Stimulated activated CD8-positive, alpha-beta memory T cell treated with anti-CD3 and anti-CD28 coated beads, Interleukin-15, amount 100 ng/mL, for 48 hours (primary cell): ENCODE data around the gene NHSL1.

Experiments used
- DNase-seq, 2 donors: peaks; one replicate each; pipeline ENCODE4 v3.0.0-alpha.2; 2020; ENCODE audit warnings: low read depth in 2 of 2

NHSL1 gene

DNA sequence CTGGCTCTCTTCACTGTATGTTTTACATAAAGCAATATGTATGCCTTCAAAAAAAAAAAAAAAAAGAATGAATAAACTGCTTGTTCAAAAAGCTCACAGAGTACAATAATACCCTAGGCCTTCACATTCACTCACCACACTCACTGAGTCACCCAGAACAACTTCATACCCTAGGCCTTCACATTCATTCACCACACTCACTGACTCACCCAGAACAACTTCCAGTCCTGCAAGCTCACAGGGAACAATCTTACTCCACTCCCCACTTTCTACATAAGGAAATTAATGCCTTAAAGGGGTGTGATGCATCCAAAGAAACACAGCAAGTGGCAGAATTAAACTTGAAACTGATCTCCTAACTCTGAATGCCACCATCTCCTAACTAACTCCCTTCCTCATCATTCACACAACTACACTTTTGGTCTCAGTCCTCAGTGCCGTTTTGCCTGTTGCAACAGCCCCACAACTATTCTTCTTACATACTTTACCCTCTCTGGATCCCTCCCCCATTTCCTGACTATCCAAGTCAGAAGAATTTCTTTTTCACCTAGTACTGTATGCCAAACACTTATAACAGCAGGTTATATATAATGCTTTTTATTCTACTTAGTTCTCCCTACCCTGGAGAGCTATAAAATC lies 34.2 kb downstream of the NHSL1 start:
- no peak for DNase-seq

DNA sequence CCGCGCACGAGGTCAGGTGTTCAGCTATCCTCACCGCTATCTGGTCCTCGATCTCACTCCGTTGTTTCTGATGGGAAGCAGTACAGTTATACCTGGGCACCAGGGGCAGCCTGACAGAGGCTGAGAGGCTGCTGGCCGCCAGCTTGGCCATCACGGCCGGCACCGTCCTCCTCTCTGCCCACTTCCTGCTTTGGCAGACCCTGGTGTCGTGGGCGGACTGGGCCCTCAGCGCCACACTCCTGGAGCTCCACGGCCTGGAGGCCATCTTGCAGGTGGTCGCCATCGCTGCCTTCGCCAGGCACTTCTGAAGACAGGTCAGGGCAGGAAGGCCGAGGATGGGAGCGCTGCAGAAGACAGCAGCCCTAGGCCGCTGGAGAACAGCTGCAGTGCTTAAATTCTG lies 35.2 kb downstream of the NHSL1 start:
- DNase-seq: no peak

DNA sequence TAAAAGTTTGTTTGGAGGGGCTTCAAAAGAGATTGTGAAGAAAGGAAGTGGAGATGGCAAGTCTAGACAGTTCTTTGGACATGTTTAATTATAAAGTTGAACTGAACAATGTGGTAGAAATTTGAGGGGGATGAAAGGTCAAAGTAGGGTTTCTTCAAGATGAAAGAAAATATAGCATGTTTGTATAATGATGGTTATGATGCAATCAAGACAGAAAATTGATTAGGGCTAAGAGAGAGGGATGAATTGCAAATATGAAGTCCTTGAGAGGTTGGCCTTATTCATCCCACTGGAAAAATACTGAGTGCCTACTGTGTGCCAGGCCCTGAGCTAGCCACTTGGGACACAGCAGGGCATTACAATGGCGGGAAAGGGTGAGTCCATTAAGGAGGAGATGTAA lies 37.6 kb downstream of the NHSL1 start:
- DNase-seq: no peak

DNA sequence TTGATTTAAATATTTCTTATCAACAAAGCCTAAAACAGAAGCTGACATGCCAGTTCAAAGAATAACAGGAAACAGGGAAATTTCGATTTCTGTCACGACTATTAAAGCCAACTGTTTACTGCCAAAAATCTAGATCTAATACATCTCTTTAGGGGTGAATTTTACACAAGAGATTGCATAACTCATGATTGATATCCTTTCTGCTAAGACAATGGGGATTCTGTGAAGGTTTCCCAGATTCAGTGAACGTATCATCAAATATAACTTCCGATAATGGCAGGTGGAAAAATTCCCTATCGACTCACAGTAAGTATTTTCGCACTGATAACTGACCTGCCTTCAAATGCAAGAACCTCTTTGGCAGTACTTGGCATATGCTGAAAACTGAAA lies 42.9 kb downstream of the NHSL1 start:
- no peak for DNase-seq

DNA sequence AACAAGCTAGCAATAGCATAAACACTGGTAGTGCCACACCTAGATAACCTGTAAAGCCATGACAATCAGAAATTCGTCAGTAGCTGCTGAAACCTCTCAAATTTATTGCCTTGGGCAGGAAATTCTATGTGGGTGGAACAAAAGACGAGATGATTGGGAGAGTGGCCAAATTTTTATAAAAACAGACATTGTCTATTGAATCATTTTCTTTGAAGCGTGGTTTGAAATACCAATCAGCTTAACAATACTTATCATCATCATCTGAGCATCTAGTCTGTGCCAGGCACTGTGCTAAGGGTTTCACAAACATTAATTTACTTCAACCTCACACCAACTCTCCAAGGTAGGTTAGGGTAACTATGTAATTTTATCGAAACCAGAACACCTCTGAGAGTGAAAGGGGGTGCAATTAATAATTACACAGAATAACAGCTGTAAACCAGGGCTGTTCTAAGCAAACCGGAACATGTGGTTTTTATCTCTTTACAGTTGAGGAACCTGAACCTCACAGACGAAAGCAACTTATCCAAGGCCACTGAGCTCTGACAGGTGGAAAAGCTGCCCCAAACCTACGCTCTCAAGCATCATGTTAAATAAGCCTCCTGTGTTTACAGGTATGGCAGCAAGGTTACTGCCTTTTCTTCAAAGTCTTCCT lies 43.4 kb downstream of the NHSL1 start:
- DNase-seq: no peak

DNA sequence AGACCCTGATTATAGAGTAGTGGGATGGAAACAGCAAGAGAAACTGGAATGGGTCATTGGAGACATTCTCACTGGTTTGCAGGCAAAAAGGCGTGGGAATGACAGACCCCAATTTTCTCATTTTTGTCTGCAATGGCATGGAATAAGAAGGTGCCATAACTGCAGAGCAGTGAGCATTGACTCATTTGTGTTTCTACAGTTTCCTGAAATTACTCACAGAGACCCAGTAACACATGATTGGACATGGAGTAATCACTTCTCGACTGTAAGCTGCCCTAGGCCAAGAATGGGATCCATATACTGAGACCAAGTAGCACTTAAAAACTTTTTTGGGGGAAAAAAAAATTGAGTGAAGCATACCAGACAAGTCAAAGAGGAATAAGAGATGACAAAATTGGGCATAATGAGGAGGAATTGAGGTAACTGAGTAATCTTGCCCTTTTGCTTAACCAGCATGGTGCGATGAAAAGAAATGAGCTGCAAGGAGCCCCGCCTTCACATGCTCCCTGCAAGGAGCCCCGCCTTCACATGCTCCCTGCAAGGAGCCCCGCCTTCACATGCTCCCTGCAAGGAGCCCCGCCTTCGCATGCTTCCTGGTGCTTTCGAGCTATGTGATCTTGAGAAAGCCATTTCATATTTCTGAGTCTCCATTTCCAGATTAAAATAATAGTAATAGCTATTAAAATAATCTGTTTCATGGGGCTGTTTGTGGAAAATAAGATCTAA lies 44.1 kb downstream of the NHSL1 start:
- DNase-seq: peak; percentile 4 to 31

DNA sequence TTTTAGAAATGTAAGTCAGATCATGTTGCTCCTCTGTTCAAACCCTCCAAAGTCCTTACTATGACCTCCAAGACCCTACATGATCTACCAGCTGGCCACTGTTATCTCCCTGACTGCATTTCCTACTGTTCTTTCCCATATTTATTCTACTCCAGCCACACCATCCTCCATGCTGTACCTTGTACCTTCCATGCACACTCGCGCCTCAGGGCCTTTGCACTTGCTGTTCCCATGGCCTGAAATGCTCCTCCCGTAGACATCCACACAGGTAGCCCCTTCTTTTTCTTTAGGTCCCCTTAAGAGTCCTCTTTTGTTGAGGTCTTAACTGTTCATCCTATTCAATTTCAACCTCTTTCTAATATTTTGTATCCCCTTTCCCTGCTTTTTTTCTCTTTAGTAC lies 48.3 kb downstream of the NHSL1 start:
- DNase-seq: no peak

DNA sequence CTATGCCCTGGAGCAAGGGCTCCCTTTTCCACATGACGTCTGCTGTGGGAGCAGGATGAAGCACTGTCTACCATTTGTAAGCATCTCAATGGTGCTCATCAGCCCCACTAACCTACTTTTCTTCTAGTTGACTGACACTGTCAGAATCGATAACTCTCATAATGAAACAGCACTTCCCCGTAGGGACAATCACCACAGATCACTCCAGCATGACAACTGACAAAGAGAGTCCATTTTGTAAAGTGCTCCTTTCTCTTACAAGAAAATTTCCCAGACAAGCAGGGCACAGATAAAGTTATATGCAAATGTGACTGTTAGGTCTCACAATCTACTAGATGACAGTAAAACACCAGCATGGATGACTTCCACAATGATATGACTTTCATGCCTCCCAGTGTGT lies 48.8 kb downstream of the NHSL1 start:
- DNase-seq: no peak

DNA sequence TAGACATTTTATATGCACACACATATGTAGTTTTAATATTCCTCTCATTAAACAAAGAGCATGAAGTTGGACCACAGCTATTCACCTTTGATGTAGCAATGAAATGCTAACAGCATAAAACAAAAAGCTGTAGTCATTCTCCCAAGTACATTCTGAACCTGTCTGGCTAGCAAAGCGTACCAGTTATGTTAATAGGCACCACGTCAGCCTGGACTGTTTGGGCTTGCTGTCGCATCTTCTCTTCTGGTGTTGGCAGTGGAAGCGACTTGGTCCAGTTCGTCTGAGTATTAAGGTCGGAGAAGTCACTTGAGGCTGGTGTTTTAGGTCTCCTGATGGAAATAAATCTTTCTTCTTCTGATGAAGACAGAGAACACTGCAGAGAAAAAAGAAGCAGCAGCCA lies 52.5 kb downstream of the NHSL1 start:
- no peak for DNase-seq

DNA sequence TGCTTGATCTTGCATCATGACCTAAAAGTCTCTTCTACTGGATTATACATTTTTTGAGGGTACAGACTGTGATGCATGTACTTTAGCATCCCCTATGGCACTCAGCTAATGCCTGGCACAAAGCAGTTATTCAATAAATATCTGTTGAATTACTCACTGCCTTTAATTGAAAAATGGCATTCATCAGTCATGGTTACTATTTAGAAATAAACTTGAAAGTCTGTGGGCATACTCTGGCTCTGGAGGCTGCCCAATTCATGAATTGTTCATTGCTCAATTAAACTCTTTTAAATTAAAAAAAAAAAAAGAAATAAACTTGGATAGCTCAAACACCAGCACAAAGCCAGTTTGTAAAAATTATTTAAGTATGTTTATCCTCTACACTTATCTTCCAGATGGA lies 55.3 kb downstream of the NHSL1 start:
- no peak for DNase-seq

DNA sequence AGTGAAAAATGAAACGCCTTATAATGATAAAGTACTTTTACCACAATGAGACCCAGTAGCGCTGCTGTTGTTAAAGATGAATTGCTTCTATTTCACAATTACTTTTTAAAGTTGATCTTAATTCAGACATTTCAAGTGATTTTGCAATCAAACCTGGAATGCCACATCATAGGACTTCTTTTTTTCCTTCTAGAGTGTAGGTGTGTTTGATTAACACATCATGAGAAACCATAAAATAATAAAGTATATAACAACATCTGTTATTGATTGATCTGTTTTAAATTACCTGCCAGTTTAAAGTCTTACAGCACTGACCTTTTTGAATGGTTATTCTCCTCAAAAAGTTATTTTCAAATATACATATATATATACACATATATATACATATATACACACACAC lies 56.6 kb downstream of the NHSL1 start:
- no peak for DNase-seq

DNA sequence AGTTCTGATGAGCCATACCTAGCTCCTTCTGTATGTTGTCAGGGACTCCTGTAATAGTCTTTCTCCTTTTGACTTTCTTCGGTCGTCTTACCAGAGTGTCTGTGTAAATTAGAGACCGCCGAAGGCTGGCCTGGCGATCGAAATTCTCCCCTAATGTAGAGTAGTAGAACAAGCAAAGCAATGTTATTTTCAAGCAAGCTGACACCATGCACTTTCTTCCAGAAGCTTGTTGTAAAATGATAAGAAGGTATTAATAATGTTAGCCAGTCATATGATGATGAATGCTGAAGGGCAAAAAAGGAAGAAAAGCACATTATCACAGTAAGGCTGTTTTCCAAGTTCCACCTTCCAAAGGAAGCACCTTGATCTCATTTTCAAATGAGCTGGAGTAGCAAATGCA lies 57.3 kb downstream of the NHSL1 start:
- DNase-seq: no peak

DNA sequence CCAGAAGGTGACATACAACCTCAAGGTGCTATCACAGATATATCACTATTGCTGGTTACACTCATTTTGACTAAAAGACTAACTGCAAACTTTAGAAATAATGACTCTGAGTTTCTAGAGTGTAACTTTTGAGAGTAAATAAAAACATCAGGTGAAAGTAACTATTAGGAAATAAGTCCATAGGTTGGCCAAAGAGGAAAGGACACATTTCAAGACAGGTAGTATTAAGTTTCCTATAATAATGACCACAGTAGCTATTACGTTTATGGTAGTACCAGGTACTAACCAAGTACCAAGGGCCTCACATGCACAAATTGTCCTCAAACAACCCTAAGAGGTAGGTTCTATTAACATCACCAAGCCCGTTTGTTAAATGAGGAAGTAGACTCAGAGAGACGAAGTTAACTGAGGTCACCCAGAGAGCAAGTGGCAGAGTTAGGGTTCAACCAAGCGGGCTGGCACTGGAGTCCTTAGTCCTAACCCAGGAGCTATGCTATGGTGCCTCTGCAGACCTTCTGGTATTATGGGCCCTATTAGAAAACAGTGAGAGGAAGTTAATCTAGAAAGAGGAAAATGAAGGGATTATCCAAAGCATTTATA lies 58.4 kb downstream of the NHSL1 start:
- no peak for DNase-seq

DNA sequence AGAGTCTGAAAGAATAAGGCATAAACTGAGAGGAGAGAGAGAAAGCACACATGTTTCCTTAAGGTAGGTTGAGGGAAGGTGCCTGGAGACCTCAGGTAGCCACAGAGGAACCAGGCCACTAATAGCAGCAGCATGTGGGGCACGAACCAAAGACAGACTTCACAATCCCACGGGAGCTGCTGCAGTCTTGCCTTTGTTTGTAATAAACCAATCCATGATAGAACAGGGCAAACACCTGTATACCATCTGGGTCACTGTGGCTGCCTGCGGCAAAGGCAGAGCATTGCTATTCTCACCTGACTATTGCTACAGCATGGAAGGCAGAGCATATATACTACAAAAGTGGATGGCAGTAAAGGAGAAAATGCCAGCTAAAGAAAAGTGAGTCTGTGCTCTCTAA lies 59.0 kb downstream of the NHSL1 start:
- no peak for DNase-seq

DNA sequence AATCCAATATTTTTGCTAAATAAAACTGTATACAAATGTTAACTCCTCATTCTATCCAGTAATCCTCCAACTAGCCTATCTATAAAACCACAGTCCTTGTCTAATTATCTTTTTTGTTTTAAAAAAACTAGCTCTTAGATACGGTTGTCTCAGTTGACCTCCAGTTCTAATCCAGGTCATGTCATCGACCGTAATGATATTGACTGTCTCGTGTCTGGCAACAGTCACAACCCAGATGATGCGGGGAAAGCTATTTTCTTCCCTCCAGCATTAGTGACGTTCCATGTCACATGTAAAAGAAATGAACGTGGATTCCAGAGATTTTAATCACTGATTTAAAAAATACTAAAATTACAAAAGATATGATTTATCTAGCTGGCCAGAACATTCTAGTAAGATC lies 59.7 kb downstream of the NHSL1 start:
- DNase-seq: no peak

DNA sequence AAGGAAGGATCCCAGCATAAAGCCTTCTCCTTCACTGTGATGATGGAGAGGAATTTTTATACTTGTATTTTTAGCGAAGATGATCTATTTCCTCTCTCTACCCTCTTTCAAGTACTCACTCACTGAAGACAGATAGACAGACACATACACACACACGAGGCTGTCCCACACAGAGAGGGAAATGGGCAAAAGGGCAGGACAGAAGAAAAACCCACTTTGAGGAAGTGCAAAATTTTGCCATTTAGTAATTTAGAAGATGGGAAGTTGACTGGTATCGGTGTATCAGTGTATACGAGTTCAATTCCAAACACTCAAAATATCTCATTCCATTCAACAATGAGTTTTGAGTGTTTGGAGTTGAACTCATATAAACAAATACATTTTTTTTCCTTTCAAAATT lies 64.4 kb downstream of the NHSL1 start:
- no peak for DNase-seq

DNA sequence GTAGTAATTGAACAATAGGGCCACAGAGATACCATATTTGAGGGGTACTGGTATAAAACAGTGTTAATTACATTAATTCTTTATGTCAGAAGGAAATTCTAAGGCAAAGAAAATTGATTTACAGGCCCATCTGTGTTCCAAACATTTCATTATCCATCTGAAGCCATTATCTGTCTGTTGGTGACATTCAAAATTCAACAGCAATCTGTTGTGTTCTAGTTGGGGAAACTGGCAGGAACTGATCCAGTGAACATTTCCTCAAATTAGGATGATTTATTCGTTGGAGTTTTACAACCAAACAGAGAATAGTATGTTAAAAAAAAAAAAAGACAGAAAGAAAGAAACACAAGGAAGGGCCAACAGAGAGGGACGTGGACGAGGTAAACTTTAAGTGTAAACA lies 65.2 kb downstream of the NHSL1 start:
- no peak for DNase-seq

DNA sequence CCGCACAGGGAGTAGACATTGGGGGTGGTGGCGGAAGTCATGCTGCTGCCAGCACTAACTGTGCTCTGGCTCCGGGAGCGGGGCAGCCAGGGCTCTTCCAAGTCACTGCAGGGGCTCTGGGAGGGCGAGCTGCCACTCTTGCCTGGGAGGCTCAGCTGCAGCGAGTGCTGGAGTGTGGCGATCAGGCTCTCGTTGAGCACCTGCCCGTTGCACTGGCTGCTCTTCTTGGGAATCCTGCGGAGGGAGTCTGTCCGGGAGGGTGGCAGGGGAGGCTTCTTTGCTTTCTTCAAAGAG lies 67.3 kb downstream of the NHSL1 start:
- DNase-seq: no peak

DNA sequence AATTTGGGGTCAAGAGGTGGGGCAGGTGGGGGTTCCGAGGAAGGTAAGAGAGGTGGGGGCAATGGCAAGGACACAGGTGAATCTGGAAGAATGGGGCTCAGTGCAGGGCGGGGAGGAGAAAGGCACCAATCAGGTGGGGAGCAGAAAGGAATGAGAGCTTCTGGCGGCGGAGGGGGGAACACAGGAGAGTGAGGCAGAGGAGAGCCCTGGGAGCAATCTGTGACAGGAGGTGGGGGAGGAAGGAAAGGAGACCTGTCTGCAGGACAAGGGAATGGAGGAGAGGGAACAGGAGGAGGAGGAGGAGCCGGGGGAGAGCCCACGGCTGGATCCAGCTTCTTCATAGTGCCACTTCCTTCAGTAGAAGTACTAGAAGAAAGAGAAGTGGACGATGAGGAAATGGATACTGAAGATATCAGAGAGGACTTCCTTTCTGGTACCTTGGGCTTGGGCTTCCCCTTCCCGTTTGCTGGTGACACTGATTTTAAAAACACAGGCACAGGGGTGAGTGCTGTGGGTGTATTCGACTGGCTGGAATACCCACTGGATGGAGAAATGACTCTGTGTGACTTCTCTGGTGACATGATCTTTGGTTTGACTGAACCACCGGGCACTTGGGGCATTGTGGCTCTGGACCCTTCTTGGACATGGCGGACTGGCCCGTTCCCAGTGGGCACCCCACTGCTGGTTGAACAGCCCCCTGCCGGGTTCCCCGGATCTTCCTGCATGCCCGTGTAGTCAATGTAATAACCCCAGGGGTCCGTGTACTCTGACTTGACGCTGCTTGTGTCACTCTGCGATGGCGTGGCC lies 67.8 kb downstream of the NHSL1 start:
- DNase-seq: no peak

DNA sequence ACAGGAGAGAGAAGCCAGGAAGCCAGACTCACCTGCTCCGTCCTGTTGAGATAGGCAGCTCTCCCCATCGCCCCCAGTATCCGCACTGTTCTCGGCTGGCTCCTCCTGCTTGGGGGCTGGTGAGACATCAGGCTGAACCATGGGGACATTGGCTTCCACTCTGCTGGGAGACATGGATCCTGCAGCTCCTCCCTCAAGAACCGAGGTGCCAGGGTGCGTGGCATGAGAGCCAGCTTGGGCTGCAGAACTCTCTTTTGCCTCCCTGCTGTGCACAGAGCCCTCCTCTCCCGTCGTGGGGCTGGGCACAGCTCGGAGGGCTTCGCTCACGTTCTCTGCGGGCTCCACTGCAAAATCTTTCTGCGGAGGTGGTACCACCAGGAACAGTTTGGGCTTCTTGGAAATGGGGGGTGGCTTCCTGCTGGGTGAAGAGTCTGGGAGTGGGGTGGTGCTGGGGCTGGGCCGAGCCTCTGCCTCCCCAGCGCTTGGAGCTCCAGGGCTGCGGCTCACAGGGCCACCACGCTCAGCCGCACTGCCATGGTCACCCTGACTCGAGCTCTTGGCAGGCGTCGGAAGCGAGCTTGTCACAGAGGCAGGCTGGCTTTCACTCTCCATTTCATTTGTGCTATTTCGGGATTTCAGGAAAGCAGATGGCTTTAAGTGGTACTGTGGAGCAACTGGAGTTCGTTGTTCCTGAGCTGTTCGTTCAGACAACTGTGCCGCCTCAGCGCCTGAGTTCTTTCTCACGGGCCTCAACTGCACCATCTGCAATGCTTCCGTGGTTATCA lies 68.7 kb downstream of the NHSL1 start:
- no peak for DNase-seq

DNA sequence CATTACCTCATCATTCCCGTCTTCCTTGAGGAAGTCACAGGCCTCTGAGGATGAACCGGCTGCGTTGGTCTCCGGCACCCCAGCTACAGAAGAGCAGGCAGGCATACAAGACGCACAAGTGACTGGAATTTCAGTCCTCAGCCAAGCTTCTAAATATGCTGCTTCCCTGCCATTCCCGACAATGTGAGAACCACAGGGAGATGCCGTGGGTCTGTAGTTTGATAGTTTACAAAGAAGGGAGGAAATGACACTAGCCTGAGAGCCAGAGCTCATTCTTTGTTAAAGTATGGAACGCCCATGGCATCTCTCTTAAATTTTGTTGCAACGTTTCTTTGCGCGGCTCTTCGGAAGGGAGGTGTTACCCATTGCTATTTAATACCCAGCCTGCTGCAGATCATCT lies 69.5 kb downstream of the NHSL1 start:
- no peak for DNase-seq
